CD4-positive, CD25-positive, alpha-beta regulatory T cell (primary cell): ENCODE measurements around the gene RNF157. TPM values are rescaled to one million over a fixed set of nuclear protein-coding genes. Genes with fewer than 3 reads are reported as not detected.

Experiments used
- ATAC-seq, 2 donors: fragments of 150-1000 bp; cut with Tn5 transposase; one replicate each; pipeline ENCODE4 v1.10.0; 2021; ENCODE audit warnings: low read depth in 2 of 2, moderate number of reproducible peaks in 2 of 2, moderate library complexity in 1 of 2
- DNase-seq, 3 donors: peaks; one replicate each; pipeline versions ENCODE4 v3.0.0 to v3.0.0-alpha.2; 2012 to 2022; ENCODE audit warnings: mixed read lengths in 1 of 3
- H3K27ac ChIP-seq: one replicate; pipeline ENCODE4 v1.7.0; 2013; ENCODE audit warnings: mild to moderate bottlenecking, low read length; ENCODE audit not compliant: insufficient read depth, poor library complexity, severe bottlenecking
- H3K27me3 ChIP-seq: one replicate; pipeline ENCODE4 v1.7.0; 2013; ENCODE audit warnings: low read length; ENCODE audit not compliant: control insufficient read depth, insufficient read depth
- H3K36me3 ChIP-seq: one replicate; pipeline ENCODE4 v1.7.0; 2013; ENCODE audit warnings: mild to moderate bottlenecking, low read length, moderate library complexity; ENCODE audit not compliant: control insufficient read depth, insufficient read depth
- H3K4me1 ChIP-seq: 2 replicates; pipeline ENCODE4 v1.7.0; 2013; ENCODE audit warnings: mild to moderate bottlenecking, low read length; ENCODE audit not compliant: insufficient read depth, control insufficient read depth, poor library complexity, severe bottlenecking
- H3K4me3 ChIP-seq: one replicate; pipeline ENCODE4 v1.7.0; 2013; ENCODE audit warnings: low read depth, mild to moderate bottlenecking, low read length, moderate library complexity
- H3K9me3 ChIP-seq, 2 experiments: 1 replicate in 1 of 2; 2 replicates in 1 of 2; pipeline ENCODE4 v1.7.0; 2013; ENCODE audit warnings: low read length in 2 of 2, mild to moderate bottlenecking in 1 of 2, moderate library complexity in 1 of 2; ENCODE audit not compliant: control insufficient read depth in 2 of 2
- H3K27ac Mint-ChIP-seq, 3 donors: one replicate each; pipeline ENCODE4 v1.8.0; 2020 to 2022; ENCODE audit warnings: mild to moderate bottlenecking in 3 of 3, mixed read lengths in 3 of 3, moderate library complexity in 2 of 3
- H3K27me3 Mint-ChIP-seq: one replicate; pipeline ENCODE4 v1.8.0; 2022; ENCODE audit warnings: mild to moderate bottlenecking, mixed read lengths
- H3K36me3 Mint-ChIP-seq: one replicate; pipeline ENCODE4 v1.8.0; 2020; ENCODE audit warnings: mixed read lengths
- H3K4me1 Mint-ChIP-seq, 4 donors: one replicate each; pipeline ENCODE4 v1.8.0; 2020 to 2022; ENCODE audit warnings: mixed read lengths in 4 of 4, mild to moderate bottlenecking in 1 of 4
- H3K4me3 Mint-ChIP-seq, 4 donors: one replicate each; pipeline ENCODE4 v1.8.0; 2020 to 2022; ENCODE audit warnings: mild to moderate bottlenecking in 4 of 4, mixed read lengths in 4 of 4, moderate library complexity in 3 of 4
- H3K9me3 Mint-ChIP-seq, 7 donors: one replicate each; pipeline ENCODE4 v1.8.0; 2020 to 2022; ENCODE audit warnings: mixed read lengths in 7 of 7, mild to moderate bottlenecking in 3 of 7, moderate library complexity in 2 of 7
- polyA plus RNA-seq, 4 donors: library from polyadenylated mRNA; unstranded; fragments of 300-500 nt; fragmentation: Illumina TruSeq; gene quantifications; one replicate each; pipeline ENCODE4 v1.2.3, GENCODE V29; 2021
- total RNA-seq: library from RNA; stranded (reverse); gene quantifications from one replicate; pipeline ENCODE4 v1.2.3, GENCODE V29; 2022

Gene RNF157
- total and polyA plus RNA-seq, 5 donors from 2014 or later, result 3.3 to 17.7 (median 5.1) TPM

DNA sequence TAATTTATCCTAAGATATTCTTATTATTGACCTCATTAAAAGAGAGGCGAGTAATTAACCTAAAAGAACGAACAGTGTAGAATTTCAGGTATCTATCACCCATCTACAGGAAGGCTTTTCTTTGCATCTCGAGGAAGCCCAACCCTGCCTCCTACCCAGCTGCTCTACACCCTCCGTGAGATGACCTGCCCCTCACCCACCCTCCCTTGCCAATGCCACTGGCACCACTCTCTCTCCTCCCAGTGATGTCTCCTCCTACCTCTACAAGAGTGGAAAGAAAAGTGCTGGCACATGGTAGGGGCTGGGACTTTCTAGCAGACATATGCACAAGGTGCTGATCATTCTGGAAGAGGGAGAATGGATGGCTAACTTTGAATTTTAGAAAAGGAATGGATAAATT, 76.4 kb downstream of the RNF157 start:
- no peaks in the 10 kb centered on the region for H3K9me3 ChIP-seq
- H3K36me3 Mint-ChIP-seq, result peaks cover 42% of the 10 kb centered on the region
- ATAC-seq (no peak), DNase-seq (no peak)
- no peaks in the 10 kb centered on the region for H3K36me3 ChIP-seq
- H3K4me3 ChIP-seq, result no peak overlapping the region
- H3K27me3 Mint-ChIP-seq, result no peaks in the 10 kb centered on the region
- no peaks in the 10 kb centered on the region for H3K27me3 ChIP-seq
- H3K9me3 Mint-ChIP-seq, result peaks cover 0 to 3% (median 0%) of the 10 kb centered on the region in 7 donors
- H3K4me3 Mint-ChIP-seq, result no peak overlapping the region
- no peak overlapping the region for H3K27ac ChIP-seq
- no peaks in the 10 kb centered on the region for H3K4me1 ChIP-seq
- H3K4me1 Mint-ChIP-seq, result peaks cover 0 to 7% (median 3%) of the 10 kb centered on the region in 4 donors
- peak overlapping the region in 1 of 3 donors; percentile 81 for H3K27ac Mint-ChIP-seq

DNA sequence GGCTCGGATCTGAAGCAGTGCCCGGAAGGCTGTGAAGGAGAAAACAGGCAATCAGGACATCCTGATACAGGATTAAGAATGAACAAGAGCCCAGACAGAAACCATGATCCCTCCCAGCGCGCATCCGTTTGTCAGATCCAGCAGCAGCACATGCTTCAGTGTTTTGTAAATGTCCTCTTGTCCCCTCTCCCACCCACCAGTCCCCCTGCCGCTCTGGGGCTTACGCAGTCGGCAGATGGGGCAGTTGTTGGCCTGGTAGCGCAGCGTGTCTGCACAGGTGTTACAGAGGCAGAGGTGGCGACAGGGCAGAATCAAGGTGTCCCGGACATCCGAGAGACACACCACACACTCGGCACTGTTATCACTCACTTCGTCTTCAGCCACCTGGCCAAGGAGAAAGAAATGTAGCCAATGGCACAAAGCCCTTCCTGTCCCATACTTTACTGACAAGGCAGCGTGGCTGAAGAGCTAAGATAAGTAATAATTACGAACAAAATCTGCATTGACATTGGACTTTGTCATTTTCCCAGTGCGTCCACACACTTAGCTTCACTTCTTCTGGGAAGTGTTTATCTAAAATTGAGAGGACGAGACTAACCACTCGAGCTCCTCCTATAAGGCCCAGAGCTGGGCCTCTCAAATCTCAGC, 78.5 kb downstream of the RNF157 start:
- no peak overlapping the region for H3K4me3 ChIP-seq
- no peak overlapping the region for H3K4me3 Mint-ChIP-seq
- no peaks in the 10 kb centered on the region for H3K9me3 ChIP-seq
- ATAC-seq (no peak), DNase-seq (no peak)
- no peaks in the 10 kb centered on the region for H3K36me3 ChIP-seq
- no peaks in the 10 kb centered on the region for H3K9me3 Mint-ChIP-seq
- H3K36me3 Mint-ChIP-seq, result peaks cover 51% of the 10 kb centered on the region
- H3K27ac Mint-ChIP-seq, result peak overlapping the region in 1 of 3 donors; percentile 5
- no peaks in the 10 kb centered on the region for H3K4me1 ChIP-seq
- peaks cover 0 to 14% (median 6%) of the 10 kb centered on the region in 4 donors for H3K4me1 Mint-ChIP-seq
- no peak overlapping the region for H3K27ac ChIP-seq
- no peaks in the 10 kb centered on the region for H3K27me3 Mint-ChIP-seq
- H3K27me3 ChIP-seq, result no peaks in the 10 kb centered on the region

DNA sequence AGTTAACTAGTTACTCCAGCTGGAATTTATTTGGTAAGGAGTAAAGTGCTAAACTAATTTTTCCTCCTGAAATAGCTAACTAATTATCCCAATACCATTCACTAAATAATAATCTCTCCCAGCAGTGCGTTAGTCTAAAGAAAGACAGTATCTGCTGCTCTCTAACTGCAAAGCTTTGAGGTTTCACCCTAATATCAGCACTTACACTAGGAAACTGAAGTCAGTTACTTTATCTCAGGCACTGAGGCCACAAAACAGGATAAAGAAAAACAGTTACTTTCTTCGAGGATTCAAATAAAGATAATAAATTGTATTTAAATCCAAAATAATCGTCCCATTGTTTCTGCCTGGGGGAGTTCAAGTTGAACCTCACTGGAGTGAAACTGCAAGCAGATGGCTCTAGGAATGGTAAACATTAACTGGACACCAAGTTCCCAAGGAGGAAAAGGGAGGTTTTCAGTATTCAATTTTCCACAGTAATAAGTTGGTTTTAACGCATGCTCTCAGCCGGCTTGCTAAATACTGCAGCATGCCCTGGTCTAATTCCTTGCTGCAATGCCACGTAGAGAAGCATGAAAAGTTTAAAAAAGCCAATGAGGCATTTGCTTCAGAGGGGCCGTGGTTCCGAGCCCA, 79.3 kb downstream of the RNF157 start:
- Mint-ChIP-seq H3K9me3 (no peaks in the 10 kb centered on the region), H3K4me1 (peaks cover 0 to 21% (median 6%) of the 10 kb centered on the region in 4 donors), H3K27ac (peak overlapping the region in 1 of 3 donors; percentile 61), H3K4me3 (no peak overlapping the region), H3K36me3 (peaks cover 53% of the 10 kb centered on the region), H3K27me3 (no peaks in the 10 kb centered on the region)
- Histone ChIP-seq H3K27me3 (no peaks in the 10 kb centered on the region), H3K4me1 (no peaks in the 10 kb centered on the region), H3K4me3 (no peak overlapping the region), H3K36me3 (no peaks in the 10 kb centered on the region), H3K9me3 (no peaks in the 10 kb centered on the region), H3K27ac (no peak overlapping the region)
- DNase-seq (no peak), ATAC-seq (no peak)

GRCh38 chr17:76159157-76159556, 81.1 kb downstream of the RNF157 start:
- H3K9me3 Mint-ChIP-seq, result no peaks in the 10 kb centered on the region

DNA sequence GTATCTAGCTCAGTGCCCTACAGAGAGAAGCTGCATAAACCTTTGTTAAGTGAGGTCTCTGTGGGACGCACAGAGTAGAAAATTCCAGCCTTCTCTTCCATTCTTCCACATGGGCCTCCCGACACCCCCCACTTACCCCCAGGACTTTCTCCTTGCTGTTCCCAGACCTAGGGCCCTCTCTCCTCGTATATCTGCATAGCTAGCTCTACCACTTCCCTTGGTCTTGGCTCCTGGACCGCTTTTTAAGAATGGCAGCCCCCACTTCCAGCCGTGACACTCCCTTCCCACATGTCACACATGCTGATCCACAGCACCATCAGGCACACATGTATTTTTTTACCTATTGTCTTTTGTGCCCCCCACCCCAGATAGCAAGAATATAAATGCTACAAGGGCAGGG, 82.5 kb downstream of the RNF157 start:
- peak overlapping the region in 1 of 4 donors; percentile 47 for H3K4me3 Mint-ChIP-seq
- peaks cover 58% of the 10 kb centered on the region for H3K36me3 Mint-ChIP-seq
- peaks cover 23% of the 10 kb centered on the region for H3K4me1 ChIP-seq
- peaks cover 1 to 50% (median 15%) of the 10 kb centered on the region in 4 donors for H3K4me1 Mint-ChIP-seq
- H3K36me3 ChIP-seq, result no peaks in the 10 kb centered on the region
- no peaks in the 10 kb centered on the region for H3K9me3 ChIP-seq
- H3K9me3 Mint-ChIP-seq, result no peaks in the 10 kb centered on the region
- H3K27me3 ChIP-seq, result no peaks in the 10 kb centered on the region
- H3K27me3 Mint-ChIP-seq, result no peaks in the 10 kb centered on the region
- DNase-seq, result no peak
- ATAC-seq, result no peak
- H3K27ac Mint-ChIP-seq, result peak overlapping the region; percentile 13 to 71 (median 31)
- no peak overlapping the region for H3K4me3 ChIP-seq
- no peak overlapping the region for H3K27ac ChIP-seq

More at GRCh38 chr17:76159157-76159556, 81.1 kb downstream of the RNF157 start:
- no peak overlapping the region for H3K4me3 ChIP-seq
- Mint-ChIP-seq H3K36me3 (peaks cover 57% of the 10 kb centered on the region), H3K4me3 (peak overlapping the region in 1 of 4 donors; percentile 21), H3K27me3 (no peaks in the 10 kb centered on the region), H3K4me1 (peaks cover 0 to 37% (median 5%) of the 10 kb centered on the region in 4 donors), H3K27ac (peak overlapping the region in 2 of 3 donors; percentile 31 to 65)
- ATAC-seq (no peak), DNase-seq (no peak)
- H3K36me3 ChIP-seq, result no peaks in the 10 kb centered on the region
- peaks cover 9% of the 10 kb centered on the region for H3K4me1 ChIP-seq
- H3K27me3 ChIP-seq, result no peaks in the 10 kb centered on the region
- no peak overlapping the region for H3K27ac ChIP-seq
- H3K9me3 ChIP-seq, result no peaks in the 10 kb centered on the region

GRCh38 chr17:76156662-76156991, 83.7 kb downstream of the RNF157 start:
- no peaks in the 10 kb centered on the region for H3K9me3 Mint-ChIP-seq
- H3K27ac Mint-ChIP-seq, result peak overlapping the region; percentile 27 to 69 (median 58)
- DNase-seq, result no peak
- H3K4me3 ChIP-seq, result no peak overlapping the region
- H3K36me3 Mint-ChIP-seq, result peaks cover 65% of the 10 kb centered on the region
- H3K9me3 ChIP-seq, result no peaks in the 10 kb centered on the region
- H3K4me1 ChIP-seq, result peaks cover 34% of the 10 kb centered on the region
- no peak overlapping the region for H3K4me3 Mint-ChIP-seq
- H3K36me3 ChIP-seq, result no peaks in the 10 kb centered on the region
- H3K4me1 Mint-ChIP-seq, result peaks cover 12 to 62% (median 25%) of the 10 kb centered on the region in 4 donors
- ATAC-seq, result no peak
- no peaks in the 10 kb centered on the region for H3K27me3 ChIP-seq
- no peak overlapping the region for H3K27ac ChIP-seq
- no peaks in the 10 kb centered on the region for H3K27me3 Mint-ChIP-seq

DNA sequence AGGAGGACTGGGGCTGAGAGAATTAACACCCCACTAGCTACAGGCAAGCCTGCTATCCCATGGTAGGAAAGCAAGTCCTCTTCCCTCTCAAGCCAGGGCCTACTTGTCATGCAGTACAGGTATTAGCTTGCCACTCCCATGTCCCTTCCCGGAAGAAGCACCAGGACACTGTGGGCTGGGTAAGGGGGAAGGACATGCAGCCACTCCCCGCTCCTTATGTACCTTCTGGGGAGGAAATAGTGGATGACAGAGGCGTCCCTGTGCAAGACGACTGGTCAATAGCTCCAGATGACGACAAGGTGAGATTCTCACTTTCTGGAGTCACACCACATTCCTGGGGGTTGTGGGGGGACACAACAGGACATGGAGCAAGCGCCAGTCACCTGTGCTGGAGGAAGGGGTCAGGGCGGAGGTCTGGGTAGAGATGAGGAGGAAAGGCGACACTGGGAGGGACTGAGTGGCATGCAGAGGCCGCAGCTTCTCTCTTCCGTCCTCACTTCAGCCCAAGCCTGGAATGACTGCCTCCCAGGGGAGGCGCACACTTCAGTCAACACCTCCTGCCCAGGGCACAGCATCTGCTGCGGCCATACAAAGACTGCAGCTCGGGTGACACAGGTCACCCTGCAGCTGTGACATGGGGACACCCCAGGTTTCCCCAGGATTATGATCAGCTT, 84.2 kb downstream of the RNF157 start:
- peak overlapping the region; percentile 27 to 69 (median 58) for H3K27ac Mint-ChIP-seq
- peaks cover 40% of the 10 kb centered on the region for H3K4me1 ChIP-seq
- no peak overlapping the region for H3K4me3 ChIP-seq
- H3K27me3 ChIP-seq, result no peaks in the 10 kb centered on the region
- H3K4me3 Mint-ChIP-seq, result no peak overlapping the region
- H3K36me3 Mint-ChIP-seq, result peaks cover 63% of the 10 kb centered on the region
- no peaks in the 10 kb centered on the region for H3K9me3 Mint-ChIP-seq
- H3K27ac ChIP-seq, result no peak overlapping the region
- DNase-seq, result no peak
- no peaks in the 10 kb centered on the region for H3K27me3 Mint-ChIP-seq
- H3K9me3 ChIP-seq, result no peaks in the 10 kb centered on the region
- no peaks in the 10 kb centered on the region for H3K36me3 ChIP-seq
- no peak for ATAC-seq
- H3K4me1 Mint-ChIP-seq, result peaks cover 14 to 67% (median 29%) of the 10 kb centered on the region in 4 donors
